GM18519 (cell line): ENCODE measurements around the gene FIZ1.
"Not testable (repeated sequence)": the region's sequence is repeated elsewhere in the genome, so short reads cannot be mapped to it uniquely, and the experiment has no call there.

Experiments used
- ATAC-seq: cut with Tn5 transposase; IDR thresholded peaks from one replicate; pipeline ENCODE4 v1.9.1; 2021; ENCODE audit warnings: mild to moderate bottlenecking, moderate library complexity; ENCODE audit not compliant: unreplicated experiment, low FRiP score

FIZ1 gene

DNA sequence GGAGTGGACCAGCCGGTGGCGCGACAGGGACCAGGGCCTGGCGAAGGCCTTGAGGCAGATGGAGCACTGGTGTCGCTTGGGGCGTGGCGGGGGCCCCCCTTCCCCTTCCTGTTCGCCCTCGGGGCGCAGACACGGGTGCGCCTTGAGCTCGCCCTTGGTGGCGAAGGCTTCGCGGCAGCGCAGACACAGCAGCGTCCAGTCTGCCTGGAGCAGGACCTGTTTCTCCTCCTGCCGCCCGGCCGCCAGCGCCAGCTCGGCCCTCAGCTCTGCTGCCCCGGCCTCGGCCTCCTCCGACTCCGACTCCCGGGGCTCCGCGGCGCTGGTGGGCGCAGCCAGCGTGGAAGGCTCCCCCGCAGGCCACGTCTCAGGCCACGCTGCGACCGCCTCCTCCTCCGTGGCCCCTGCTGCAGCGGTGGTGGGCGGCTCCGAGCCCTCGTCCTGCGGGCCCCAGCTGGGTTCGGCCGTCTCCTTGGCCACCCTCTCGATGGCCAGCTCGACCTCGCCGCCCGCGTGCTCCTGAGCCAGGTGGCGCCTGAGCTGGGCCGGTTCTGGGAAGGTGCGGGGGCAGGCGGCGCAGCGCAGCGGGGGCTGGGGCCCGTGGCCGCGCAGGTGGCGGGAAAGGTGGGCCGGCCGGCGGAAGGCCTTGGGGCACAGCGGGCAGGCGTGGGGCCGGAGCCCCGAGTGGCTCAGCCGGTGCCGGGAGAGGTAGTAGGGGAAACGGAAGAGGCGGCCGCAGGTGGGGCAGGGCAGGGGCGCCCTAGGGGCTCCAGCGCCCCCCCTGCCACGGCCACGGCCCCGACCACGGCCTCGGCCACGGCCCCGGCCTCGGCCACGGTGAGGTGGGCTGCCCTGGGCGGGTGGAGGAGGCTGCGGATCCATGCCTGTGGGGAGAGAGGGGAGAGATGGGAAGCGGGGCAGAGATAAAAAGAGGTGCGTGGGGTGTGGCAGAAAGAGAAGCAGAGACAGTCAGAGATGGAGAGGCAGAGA lies 20.3 kb downstream of the FIZ1 start:
- ATAC-seq: no peak

- ATAC-seq: no peak
Measured at GRCh38 chr19:55578031-55578760, 21.1 kb downstream of the FIZ1 start.

DNA sequence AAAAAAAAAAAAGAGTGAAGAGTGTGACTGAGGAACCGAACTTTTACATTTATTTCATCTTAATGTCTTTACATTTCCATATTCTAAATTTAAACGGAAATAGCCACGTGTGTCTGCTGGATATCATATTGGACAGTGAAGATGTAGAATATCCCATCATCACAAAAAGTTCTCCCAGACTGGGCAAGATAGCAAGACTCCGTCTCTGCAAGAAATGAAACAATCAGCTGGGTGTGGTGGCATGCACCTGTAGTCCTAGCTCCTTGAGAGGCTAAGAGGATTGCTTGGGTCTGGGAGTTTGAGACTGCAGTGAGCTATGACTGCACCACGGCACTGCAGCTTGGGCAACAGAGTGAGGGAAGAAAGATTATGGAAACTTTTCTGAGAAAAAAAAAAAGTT lies 22.6 kb downstream of the FIZ1 start:
- ATAC-seq: no peak

DNA sequence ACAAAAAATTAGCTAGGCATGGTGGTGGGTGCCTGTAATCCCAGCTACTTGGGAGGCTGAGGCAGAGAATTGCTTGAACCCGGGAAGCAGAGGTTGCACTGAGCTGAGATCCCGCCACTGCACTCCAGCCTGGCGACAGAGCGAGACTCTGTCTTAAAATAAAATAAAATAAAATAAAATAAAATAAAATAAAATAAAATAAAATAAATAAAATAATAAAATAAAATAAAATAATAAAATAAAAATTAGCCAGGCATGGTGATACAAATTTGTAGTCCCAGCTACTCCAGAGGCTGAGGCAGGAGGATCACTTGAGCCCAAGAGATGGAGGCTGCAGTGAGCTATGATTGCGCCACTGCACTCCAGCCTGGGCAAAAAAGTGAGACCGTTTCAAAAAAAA lies 25.4 kb downstream of the FIZ1 start:
- not testable (repeated sequence) for ATAC-seq

DNA sequence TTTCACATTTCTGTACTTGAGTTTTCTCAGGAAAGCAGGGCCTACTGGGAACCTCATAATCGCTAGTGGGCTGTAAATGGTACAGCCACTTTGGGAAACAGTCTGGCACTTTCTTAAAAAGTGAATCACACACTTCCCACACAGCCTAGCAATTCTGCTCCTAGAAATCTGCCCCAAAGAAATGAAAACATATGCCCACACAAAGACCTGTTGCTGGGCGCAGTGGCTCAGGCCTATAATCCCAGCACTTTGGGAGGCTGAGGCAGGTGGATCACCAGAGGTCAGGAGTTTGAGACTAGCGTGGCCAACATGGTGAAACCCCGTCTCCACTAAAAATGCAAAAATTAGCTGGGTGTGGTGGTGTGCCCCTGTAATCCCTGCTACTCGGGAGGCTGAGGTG lies 29.8 kb downstream of the FIZ1 start:
- not testable (repeated sequence) for ATAC-seq

- ATAC-seq: no peak
Measured at GRCh38 chr19:55567708-55568328, 31.5 kb downstream of the FIZ1 start.

- ATAC-seq: no peak
Measured at GRCh38 chr19:55566823-55567222, 32.5 kb downstream of the FIZ1 start.

DNA sequence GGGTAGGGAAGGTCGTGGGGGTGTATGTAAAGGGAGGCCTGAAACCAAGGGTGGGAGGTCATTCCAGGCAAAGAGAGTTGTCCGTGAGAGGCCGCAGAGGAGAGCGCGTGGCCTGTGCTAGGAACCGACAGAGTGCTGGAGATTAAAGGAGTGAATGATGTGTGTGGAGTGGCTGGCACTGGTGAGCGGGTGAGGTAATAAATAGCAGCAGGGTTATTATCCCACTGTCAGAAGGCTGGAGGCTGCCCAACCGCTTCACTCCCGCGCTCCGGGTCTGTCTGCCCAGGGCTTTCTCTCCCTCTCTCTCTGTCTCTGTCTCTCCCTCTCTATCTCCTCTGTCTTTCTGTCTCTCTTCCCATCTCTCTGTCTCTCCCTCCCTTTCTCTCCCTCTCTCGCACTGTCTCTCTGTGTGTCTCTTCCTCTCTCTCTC lies 36.0 kb downstream of the FIZ1 start:
- ATAC-seq: no peak

GRCh38 chr19:55559684-55560083 lies 39.6 kb downstream of the FIZ1 start:
- ATAC-seq: no peak

- ATAC-seq: no peak
Measured at GRCh38 chr19:55554741-55555152, 44.6 kb downstream of the FIZ1 start.

GRCh38 chr19:55554302-55554701 lies 45.0 kb downstream of the FIZ1 start:
- ATAC-seq: no peak

GRCh38 chr19:55553217-55554182 lies 45.8 kb downstream of the FIZ1 start:
- no peak for ATAC-seq

- ATAC-seq: no peak
Measured at GRCh38 chr19:55552620-55553019, 46.7 kb downstream of the FIZ1 start.

DNA sequence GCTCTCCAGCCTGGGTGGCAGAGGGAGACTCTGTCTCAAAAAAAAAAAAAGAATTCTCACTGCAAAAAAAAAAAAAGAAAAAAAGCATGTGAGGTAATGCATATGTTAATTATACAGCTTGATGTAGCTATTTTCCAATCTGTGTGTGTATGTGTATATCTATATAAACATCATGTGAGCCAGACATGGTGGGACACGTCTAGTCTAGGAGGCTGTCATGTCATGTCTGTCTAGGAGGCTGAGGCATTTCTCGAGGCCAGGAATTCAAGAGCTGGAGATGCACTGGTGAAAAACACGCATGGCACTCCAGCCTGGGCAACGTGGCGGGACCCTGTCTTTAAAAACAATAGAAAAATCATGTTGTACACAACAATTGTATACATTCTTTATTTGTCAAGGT lies 47.1 kb downstream of the FIZ1 start:
- no peak for ATAC-seq

- ATAC-seq: no peak
Measured at GRCh38 chr19:55550321-55550650, 49.0 kb downstream of the FIZ1 start.

- ATAC-seq: no peak
Measured at GRCh38 chr19:55549500-55550320, 49.6 kb downstream of the FIZ1 start.

DNA sequence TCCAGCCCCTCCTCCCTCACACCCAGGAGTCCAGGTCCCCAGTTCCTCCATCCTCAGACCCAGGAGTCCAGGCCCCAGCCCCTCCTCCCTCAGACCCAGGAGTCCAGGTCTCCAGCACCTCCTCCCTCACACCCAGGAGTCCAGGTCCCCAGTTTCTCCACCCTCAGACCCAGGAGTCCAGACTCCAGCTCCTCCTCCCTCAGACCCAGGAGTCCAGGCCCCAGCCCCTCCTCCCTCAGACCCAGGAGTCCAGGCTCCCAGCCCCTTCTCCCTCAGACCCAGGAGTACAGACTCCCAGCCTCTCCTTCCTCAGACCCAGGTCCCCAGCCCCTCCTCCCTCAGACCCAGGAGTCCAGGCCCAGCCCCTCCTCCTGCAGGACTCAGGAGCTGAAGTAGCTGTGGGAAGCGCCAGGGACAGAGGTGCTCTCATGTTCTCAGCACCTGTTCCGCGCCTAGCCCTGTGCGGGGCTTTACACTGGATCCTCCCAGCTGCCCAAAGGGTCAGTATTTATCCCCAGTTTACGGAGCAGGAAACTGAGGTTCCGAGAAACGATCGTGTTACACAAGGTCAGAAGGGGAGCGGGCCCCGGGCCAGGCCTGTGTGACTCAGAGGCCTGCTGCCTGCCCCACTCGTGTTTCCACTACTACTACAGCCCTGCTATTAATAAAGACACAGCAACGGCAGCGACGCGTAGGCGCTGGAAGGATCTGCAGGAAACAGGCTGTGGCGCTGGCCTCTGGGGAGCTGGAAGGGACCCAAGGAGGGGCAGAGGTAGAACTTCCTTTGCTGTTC lies 52.3 kb downstream of the FIZ1 start:
- no peak for ATAC-seq

DNA sequence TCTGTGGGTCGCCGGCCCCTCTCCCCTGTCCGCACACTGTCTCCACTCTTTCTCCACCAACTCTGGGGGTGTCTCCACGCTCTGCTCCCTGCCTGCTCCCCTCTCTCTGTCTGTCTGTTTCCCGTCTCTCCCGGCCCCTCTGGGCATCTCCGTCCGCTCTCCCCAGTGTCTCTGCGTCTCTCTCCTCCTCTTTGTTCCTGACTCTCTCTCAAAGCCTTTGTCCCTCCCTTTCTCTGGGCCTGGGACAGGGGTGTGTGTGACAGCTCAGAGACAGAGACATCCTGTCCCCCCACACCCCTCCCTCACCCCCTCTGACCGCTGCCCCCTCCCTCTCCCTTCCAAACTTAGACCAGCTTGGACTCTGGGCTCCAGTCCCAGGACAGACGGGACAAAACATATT lies 53.3 kb downstream of the FIZ1 start:
- no peak for ATAC-seq
